SK-N-SH treated with all-trans-retinoic acid at 6 μM for 48 hours (cell line): ENCODE measurements around the gene RC3H1.

Experiments used
- CSDC2 ChIP-seq: fragments of 250-450 bp; sonication (Bioruptor Pico); IDR thresholded peaks from 2 replicates; pipeline ENCODE4 v1.5.0; 2020; ENCODE audit warnings: mild to moderate bottlenecking, moderate library complexity
- GLIS3 ChIP-seq: fragments of 250-450 bp; sonication (Bioruptor Pico); IDR thresholded peaks from 2 replicates; pipeline ENCODE4 v1.5.0; 2020; ENCODE audit warnings: mild to moderate bottlenecking, moderate library complexity
- ISL1 ChIP-seq: fragments of 250-450 bp; sonication (Bioruptor Pico); IDR thresholded peaks from 2 replicates; pipeline ENCODE4 v2.1.2; 2022; ENCODE audit warnings: mild to moderate bottlenecking, moderate library complexity
- PPARA ChIP-seq: fragments of 250-450 bp; sonication (Bioruptor Pico); IDR thresholded peaks from 2 replicates; pipeline ENCODE4 v1.5.0; 2020; ENCODE audit warnings: mild to moderate bottlenecking, borderline replicate concordance
- RARB ChIP-seq: fragments of 250-450 bp; sonication (Bioruptor Pico); IDR thresholded peaks from 2 replicates; pipeline ENCODE4 v1.8.0; 2021; ENCODE audit warnings: mild to moderate bottlenecking, moderate library complexity
- ZFP30 ChIP-seq: fragments of 450-650 bp; formaldehyde crosslinking; IDR thresholded peaks from 2 replicates; pipeline ENCODE4 v1.5.0; 2022; ENCODE audit warnings: mild to moderate bottlenecking, moderate library complexity
- ZNF70 ChIP-seq: fragments of 450-650 bp; formaldehyde crosslinking; IDR thresholded peaks from 2 replicates; pipeline ENCODE4 v1.5.0; 2020; ENCODE audit warnings: mild to moderate bottlenecking, moderate library complexity
- ZNF8 ChIP-seq: fragments of 450-650 bp; formaldehyde crosslinking; IDR thresholded peaks from 2 replicates; pipeline ENCODE4 v1.5.0; 2020; ENCODE audit warnings: mild to moderate bottlenecking, moderate library complexity

DNA sequence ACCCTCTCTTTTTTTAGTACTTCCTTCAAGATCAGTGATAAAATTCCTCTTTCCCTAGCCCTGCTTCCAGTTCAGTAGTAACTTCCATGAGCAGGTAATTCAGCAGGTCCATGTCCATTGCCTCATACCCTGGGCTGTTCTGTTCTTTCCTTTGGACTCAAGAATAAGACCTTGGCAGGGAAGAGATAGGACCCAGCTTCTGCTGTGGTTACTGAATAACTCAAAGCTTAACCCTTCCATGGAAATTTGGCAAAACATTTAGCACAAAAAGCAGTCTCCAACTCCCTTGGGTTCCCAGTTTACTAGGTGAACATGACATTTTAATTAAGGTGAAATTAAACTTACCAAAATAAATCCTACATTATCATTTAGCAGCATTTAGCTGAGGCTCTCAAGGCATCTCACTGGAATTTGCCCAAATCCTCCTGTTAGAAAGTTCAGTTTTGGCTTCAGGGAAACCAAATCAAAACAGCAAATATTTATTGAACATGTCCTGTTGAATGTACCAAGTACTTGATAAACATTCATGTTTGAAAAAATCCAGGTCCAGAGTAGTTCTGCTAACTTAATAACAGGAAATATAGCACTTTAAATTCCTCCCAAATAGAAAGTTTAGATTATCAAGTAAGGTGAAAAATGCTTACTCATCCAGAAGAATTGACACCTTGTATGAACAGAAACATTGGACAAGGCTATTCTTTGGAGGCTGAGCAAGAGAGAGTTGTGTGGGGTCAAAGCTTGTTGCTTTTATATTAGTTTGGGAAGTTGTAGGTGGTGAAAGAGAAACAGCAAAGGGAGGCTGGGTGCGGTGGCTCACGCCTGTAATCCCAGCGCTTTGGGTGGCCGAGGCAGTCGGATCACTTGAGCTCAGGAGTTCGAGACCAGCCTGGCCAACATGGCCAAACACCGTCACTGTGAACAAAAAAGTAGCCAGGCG is 96.6 kb downstream of the RC3H1 start:
- TF ChIP-seq CSDC2 (CRISPR knock-in tag) (no peak), ISL1 (CRISPR knock-in tag) (no peak), RARB (no peak), GLIS3 (no peak), ZNF8 (CRISPR knock-in tag) (no peak), ZFP30 (CRISPR knock-in tag) (no peak), ZNF70 (no peak), PPARA (CRISPR knock-in tag) (no peak)
